CD14-positive monocyte (primary cell): Measurements from ENCODE around the gene STH. TPM values are rescaled to one million over a fixed set of nuclear protein-coding genes. Genes with fewer than 3 reads are reported as not detected.

Experiments
- DNase-seq, 3 donors: peaks; one replicate each; pipeline ENCODE4 v3.0.0-alpha.2; 2011 to 2022
- H2AFZ ChIP-seq: 2 replicates; pipeline ENCODE4 v1.6.0; 2012; ENCODE audit warnings: mild to moderate bottlenecking, low read depth, low read length, inconsistent platforms; ENCODE audit not compliant: insufficient read depth, poor library complexity, severe bottlenecking
- H3K27ac ChIP-seq, 2 donors: 1 replicate in 1 of 2; 2 replicates in 1 of 2; pipeline ENCODE4 v1.5.1; 2012 to 2013; ENCODE audit warnings: low read length in 2 of 2, control low read depth in 1 of 2, inconsistent platforms in 1 of 2, low read depth in 1 of 2, mild to moderate bottlenecking in 1 of 2
- H3K27me3 ChIP-seq, 2 donors: one replicate each; pipeline versions ENCODE4 v1.6.0 to v1.6.1; 2011 to 2013; ENCODE audit warnings: low read length in 2 of 2; ENCODE audit not compliant: control insufficient read depth in 2 of 2, insufficient read depth in 2 of 2
- H3K36me3 ChIP-seq, 2 donors: replicated peaks in 1 of 2; 1 replicate in 1 of 2; 2 replicates in 1 of 2; pipeline versions ENCODE4 v1.5.1 to v1.6.1; 2012 to 2013; ENCODE audit warnings: low read length in 2 of 2, control low read depth in 1 of 2, inconsistent platforms in 1 of 2, mild to moderate bottlenecking in 1 of 2; ENCODE audit not compliant: insufficient read depth in 2 of 2, control insufficient read depth in 1 of 2
- H3K4me1 ChIP-seq, 2 donors: 1 replicate in 1 of 2; 2 replicates in 1 of 2; pipeline versions ENCODE4 v1.5.1 to v1.6.1; 2012 to 2013; ENCODE audit warnings: low read length in 2 of 2, control low read depth in 1 of 2, inconsistent platforms in 1 of 2, mild to moderate bottlenecking in 1 of 2, moderate library complexity in 1 of 2; ENCODE audit not compliant: insufficient read depth in 2 of 2, control insufficient read depth in 1 of 2
- H3K4me2 ChIP-seq: replicated peaks from 2 replicates; pipeline ENCODE3; 2012; ENCODE audit warnings: low read length, moderate library complexity, mild to moderate bottlenecking; ENCODE audit not compliant: poor library complexity, severe bottlenecking; ENCODE audit errors: extremely low read depth
- H3K4me3 ChIP-seq, 3 experiments: fragments of 200-600 bp in 1 of 3; sonication (generic) in 1 of 3; replicated peaks in 1 of 3; 1 replicate in 2 of 3; 2 replicates in 1 of 3; pipeline ENCODE4 v1.5.1; 2011 to 2013; ENCODE audit warnings: low read length in 3 of 3, mild to moderate bottlenecking in 3 of 3, control low read depth in 2 of 3, low read depth in 2 of 3, inconsistent platforms in 1 of 3, moderate library complexity in 1 of 3
- H3K79me2 ChIP-seq: 2 replicates; pipeline ENCODE4 v1.6.0; 2012; ENCODE audit warnings: mild to moderate bottlenecking, control low read depth, inconsistent platforms, low read length, moderate library complexity; ENCODE audit not compliant: insufficient read depth
- H3K9ac ChIP-seq: 2 replicates; pipeline ENCODE4 v1.6.0; 2017; ENCODE audit warnings: low read length, mild to moderate bottlenecking; ENCODE audit not compliant: insufficient read depth, poor library complexity, severe bottlenecking
- H3K9me3 ChIP-seq, 2 donors: replicated peaks in 1 of 2; 1 replicate in 1 of 2; 2 replicates in 1 of 2; pipeline versions ENCODE4 v1.5.1 to v1.6.1; 2012 to 2013; ENCODE audit warnings: low read length in 2 of 2, control low read depth in 1 of 2; ENCODE audit not compliant: control insufficient read depth in 1 of 2, insufficient read depth in 1 of 2
- H4K20me1 ChIP-seq: 2 replicates; pipeline ENCODE4 v1.6.0; 2012; ENCODE audit warnings: mild to moderate bottlenecking, low read length, control low read depth, moderate library complexity; ENCODE audit not compliant: insufficient read depth
- H3K27ac Mint-ChIP-seq, 7 donors: one replicate each; pipeline ENCODE4 v1.8.0; 2020; ENCODE audit warnings: mild to moderate bottlenecking in 7 of 7, mixed read lengths in 7 of 7, moderate library complexity in 6 of 7, inconsistent platforms in 2 of 7
- H3K27me3 Mint-ChIP-seq, 3 donors: one replicate each; pipeline ENCODE4 v1.8.0; 2021 to 2022; ENCODE audit warnings: low read depth in 3 of 3, mild to moderate bottlenecking in 3 of 3, mixed read lengths in 3 of 3, moderate library complexity in 3 of 3, inconsistent platforms in 1 of 3
- H3K36me3 Mint-ChIP-seq, 2 donors: one replicate each; pipeline ENCODE4 v1.8.0; 2020; ENCODE audit warnings: mixed read lengths in 2 of 2, inconsistent platforms in 1 of 2, mild to moderate bottlenecking in 1 of 2
- H3K4me1 Mint-ChIP-seq: one replicate; pipeline ENCODE4 v1.8.0; 2020; ENCODE audit warnings: mild to moderate bottlenecking, mixed read lengths
- H3K4me3 Mint-ChIP-seq, 2 donors: one replicate each; pipeline ENCODE4 v1.8.0; 2020; ENCODE audit warnings: mild to moderate bottlenecking in 2 of 2, mixed read lengths in 2 of 2, moderate library complexity in 1 of 2
- H3K9me3 Mint-ChIP-seq, 7 donors: one replicate each; pipeline ENCODE4 v1.8.0; 2020 to 2022; ENCODE audit warnings: mixed read lengths in 7 of 7, mild to moderate bottlenecking in 6 of 7, moderate library complexity in 6 of 7, inconsistent platforms in 2 of 7
- WGBS: methylation state at CpG from one replicate; pipeline ENCODE4 v1.1.5; 2013; ENCODE audit warnings: missing lambda C conversion rate; ENCODE audit not compliant: insufficient coverage; 5-methylcytosine and 5-hydroxymethylcytosine counted together
- intact Hi-C, 2 donors: fragments of 100-400 bp; cut with micrococcal nuclease; formaldehyde crosslinking; loops; one replicate each; pipeline versions ENCODE4 v1.15.0 to v1.15.1; 2023
- polyA plus RNA-seq, 3 donors: library from polyadenylated mRNA; depleted of rRNA in 1 of 3; unstranded in 2 of 3; stranded (reverse) in 1 of 3; fragments of 300-500 nt in 2 of 3; fragments of >200 nt in 1 of 3; fragmentation: Illumina TruSeq in 2 of 3; gene quantifications; 1 replicate in 2 of 3; 2 replicates in 1 of 3; pipeline ENCODE4 v1.2.3, GENCODE V29; 2012 to 2021
- TF ChIP-seq, protein P1 (sequence below): fragments of 200-600 bp; IDR thresholded peaks from one replicate; pipeline ENCODE4 v1.8.0; 2022; ENCODE audit warnings: antibody characterized with exemption, mild to moderate bottlenecking

STH gene
- polyA plus RNA-seq, 3 donors, result not detected

DNA sequence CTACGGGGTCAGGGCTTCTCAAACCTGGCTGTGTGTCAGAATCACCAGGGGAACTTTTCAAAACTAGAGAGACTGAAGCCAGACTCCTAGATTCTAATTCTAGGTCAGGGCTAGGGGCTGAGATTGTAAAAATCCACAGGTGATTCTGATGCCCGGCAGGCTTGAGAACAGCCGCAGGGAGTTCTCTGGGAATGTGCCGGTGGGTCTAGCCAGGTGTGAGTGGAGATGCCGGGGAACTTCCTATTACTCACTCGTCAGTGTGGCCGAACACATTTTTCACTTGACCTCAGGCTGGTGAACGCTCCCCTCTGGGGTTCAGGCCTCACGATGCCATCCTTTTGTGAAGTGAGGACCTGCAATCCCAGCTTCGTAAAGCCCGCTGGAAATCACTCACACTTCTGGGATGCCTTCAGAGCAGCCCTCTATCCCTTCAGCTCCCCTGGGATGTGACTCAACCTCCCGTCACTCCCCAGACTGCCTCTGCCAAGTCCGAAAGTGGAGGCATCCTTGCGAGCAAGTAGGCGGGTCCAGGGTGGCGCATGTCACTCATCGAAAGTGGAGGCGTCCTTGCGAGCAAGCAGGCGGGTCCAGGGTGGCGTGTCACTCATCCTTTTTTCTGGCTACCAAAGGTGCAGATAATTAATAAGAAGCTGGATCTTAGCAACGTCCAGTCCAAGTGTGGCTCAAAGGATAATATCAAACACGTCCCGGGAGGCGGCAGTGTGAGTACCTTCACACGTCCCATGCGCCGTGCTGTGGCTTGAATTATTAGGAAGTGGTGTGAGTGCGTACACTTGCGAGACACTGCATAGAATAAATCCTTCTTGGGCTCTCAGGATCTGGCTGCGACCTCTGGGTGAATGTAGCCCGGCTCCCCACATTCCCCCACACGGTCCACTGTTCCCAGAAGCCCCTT lies 10.9 kb downstream of the STH start:
- Mint-ChIP-seq H3K4me3 (no peak overlapping the region), H3K27ac (no peak overlapping the region), H3K36me3 (no peaks in the 10 kb centered on the region), H3K4me1 (no peaks in the 10 kb centered on the region), H3K9me3 (no peaks in the 10 kb centered on the region), H3K27me3 (peaks cover 4 to 17% (median 8%) of the 10 kb centered on the region in 3 donors)
- Histone ChIP-seq H3K27me3 (no peaks in the 10 kb centered on the region), H3K9me3 (no peaks in the 10 kb centered on the region), H3K4me1 (no peaks in the 10 kb centered on the region), H3K36me3 (no peaks in the 10 kb centered on the region), H3K79me2 (no peaks in the 10 kb centered on the region), H3K4me3 (no peak overlapping the region), H3K27ac (no peak overlapping the region), H4K20me1 (no peaks in the 10 kb centered on the region), H3K4me2 (no peak overlapping the region), H2AFZ (no peak overlapping the region), H3K9ac (no peak overlapping the region)
- DNase-seq, result no peak
- TF ChIP-seq, protein P1, sequence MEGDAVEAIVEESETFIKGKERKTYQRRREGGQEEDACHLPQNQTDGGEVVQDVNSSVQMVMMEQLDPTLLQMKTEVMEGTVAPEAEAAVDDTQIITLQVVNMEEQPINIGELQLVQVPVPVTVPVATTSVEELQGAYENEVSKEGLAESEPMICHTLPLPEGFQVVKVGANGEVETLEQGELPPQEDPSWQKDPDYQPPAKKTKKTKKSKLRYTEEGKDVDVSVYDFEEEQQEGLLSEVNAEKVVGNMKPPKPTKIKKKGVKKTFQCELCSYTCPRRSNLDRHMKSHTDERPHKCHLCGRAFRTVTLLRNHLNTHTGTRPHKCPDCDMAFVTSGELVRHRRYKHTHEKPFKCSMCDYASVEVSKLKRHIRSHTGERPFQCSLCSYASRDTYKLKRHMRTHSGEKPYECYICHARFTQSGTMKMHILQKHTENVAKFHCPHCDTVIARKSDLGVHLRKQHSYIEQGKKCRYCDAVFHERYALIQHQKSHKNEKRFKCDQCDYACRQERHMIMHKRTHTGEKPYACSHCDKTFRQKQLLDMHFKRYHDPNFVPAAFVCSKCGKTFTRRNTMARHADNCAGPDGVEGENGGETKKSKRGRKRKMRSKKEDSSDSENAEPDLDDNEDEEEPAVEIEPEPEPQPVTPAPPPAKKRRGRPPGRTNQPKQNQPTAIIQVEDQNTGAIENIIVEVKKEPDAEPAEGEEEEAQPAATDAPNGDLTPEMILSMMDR, result no peak
- 95% methylated on average over 14 of the region's 33 CpGs for WGBS
- intact Hi-C loops, result no loop called here

DNA sequence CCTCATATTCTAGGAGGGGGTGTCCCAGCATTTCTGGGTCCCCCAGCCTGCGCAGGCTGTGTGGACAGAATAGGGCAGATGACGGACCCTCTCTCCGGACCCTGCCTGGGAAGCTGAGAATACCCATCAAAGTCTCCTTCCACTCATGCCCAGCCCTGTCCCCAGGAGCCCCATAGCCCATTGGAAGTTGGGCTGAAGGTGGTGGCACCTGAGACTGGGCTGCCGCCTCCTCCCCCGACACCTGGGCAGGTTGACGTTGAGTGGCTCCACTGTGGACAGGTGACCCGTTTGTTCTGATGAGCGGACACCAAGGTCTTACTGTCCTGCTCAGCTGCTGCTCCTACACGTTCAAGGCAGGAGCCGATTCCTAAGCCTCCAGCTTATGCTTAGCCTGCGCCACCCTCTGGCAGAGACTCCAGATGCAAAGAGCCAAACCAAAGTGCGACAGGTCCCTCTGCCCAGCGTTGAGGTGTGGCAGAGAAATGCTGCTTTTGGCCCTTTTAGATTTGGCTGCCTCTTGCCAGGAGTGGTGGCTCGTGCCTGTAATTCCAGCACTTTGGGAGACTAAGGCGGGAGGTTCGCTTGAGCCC lies 11.6 kb downstream of the STH start:
- no peaks in the 10 kb centered on the region for H3K9me3 ChIP-seq
- intact Hi-C loops, result no loop called here
- H3K4me3 Mint-ChIP-seq, result no peak overlapping the region
- peaks cover 4 to 15% (median 10%) of the 10 kb centered on the region in 3 donors for H3K27me3 Mint-ChIP-seq
- no peaks in the 10 kb centered on the region for H3K36me3 ChIP-seq
- no peak overlapping the region for H3K27ac ChIP-seq
- 87% methylated on average over 13 of the region's 16 CpGs for WGBS
- H4K20me1 ChIP-seq, result no peaks in the 10 kb centered on the region
- no peak overlapping the region for H3K27ac Mint-ChIP-seq
- H3K4me1 Mint-ChIP-seq, result no peaks in the 10 kb centered on the region
- H3K4me2 ChIP-seq, result no peak overlapping the region
- H3K9ac ChIP-seq, result no peak overlapping the region
- H3K27me3 ChIP-seq, result no peaks in the 10 kb centered on the region
- H2AFZ ChIP-seq, result no peak overlapping the region
- H3K4me3 ChIP-seq, result no peak overlapping the region
- no peaks in the 10 kb centered on the region for H3K9me3 Mint-ChIP-seq
- DNase-seq, result no peak
- H3K79me2 ChIP-seq, result no peaks in the 10 kb centered on the region
- TF ChIP-seq, protein P1, result no peak
- H3K36me3 Mint-ChIP-seq, result no peaks in the 10 kb centered on the region
- H3K4me1 ChIP-seq, result no peaks in the 10 kb centered on the region
